Muscle of back (tissue), 13 donors: ENCODE data around the gene GPR108. TPM values are rescaled to one million over a fixed set of nuclear protein-coding genes. Genes with fewer than 3 reads are reported as not detected.
"Not testable (repeated sequence)": the region's sequence is repeated elsewhere in the genome, so short reads cannot be mapped to it uniquely, and the experiment has no call there.

Experiments
- DNase-seq, 3 donors: peaks; one replicate each; pipeline versions ENCODE4 v3.0.0 to v3.0.0-alpha.2; 2013
- long read RNA-seq, 9 donors: transcript quantifications; one replicate each; lab custom pipeline, GENCODE V29; 2026
- polyA plus RNA-seq, 10 donors: library from polyadenylated mRNA; unstranded; fragments of 120-200 nt; gene quantifications; one replicate each; pipeline ENCODE4 v1.2.1, GENCODE V29; 2013; ENCODE audit not compliant: insufficient read length in 10 of 10

GPR108 gene
- polyA plus RNA-seq: 10 to 100 TPM; 20.9 to 37.4 (median 27.2) TPM
- long read RNA-seq, donor 1, partial matches to known transcripts: 0 of 5 reads
- long read RNA-seq, donor 1, other reads (novel, unspliced or antisense): 0 of 5 reads
- long read RNA-seq, donor 2, partial matches to known transcripts: 0 of 6 reads
- long read RNA-seq, donor 2, other reads (novel, unspliced or antisense): 0 of 6 reads
- long read RNA-seq, donor 3: 0 reads
- long read RNA-seq, donor 4, partial matches to known transcripts: 0 of 6 reads
- long read RNA-seq, donor 4, other reads (novel, unspliced or antisense): 0 of 6 reads
- long read RNA-seq, donor 5: 0 reads
- long read RNA-seq, donor 6, partial matches to known transcripts: 0 of 8 reads
- long read RNA-seq, donor 6, other reads (novel, unspliced or antisense): 0 of 8 reads
- long read RNA-seq, donor 7, partial matches to known transcripts: 0 of 3 reads
- long read RNA-seq, donor 7, other reads (novel, unspliced or antisense): 0 of 3 reads
- long read RNA-seq, donor 8, partial matches to known transcripts: 0 of 4 reads
- long read RNA-seq, donor 8, other reads (novel, unspliced or antisense): 0 of 4 reads
- long read RNA-seq, donor 9: 0 reads

GRCh38 chr19:6737284-6737872, at the start of gene GPR108:
GPR108 (minus strand) TSS chr19:6737580; CDS start chr19:6737576, 4 bp downstream.
- DNase-seq: peak; percentile 100

GRCh38 chr19:6779206-6779605, 41.8 kb upstream of the GPR108 start:
- DNase-seq: no peak

- no peak for DNase-seq
Measured at GRCh38 chr19:6778386-6778785, 41.0 kb upstream of the GPR108 start.

GRCh38 chr19:6777434-6777833, 40.1 kb upstream of the GPR108 start:
- DNase-seq: no peak

GRCh38 chr19:6776999-6777398, 39.6 kb upstream of the GPR108 start:
- no peak for DNase-seq

GRCh38 chr19:6776045-6776444, 38.7 kb upstream of the GPR108 start:
- not testable (repeated sequence) for DNase-seq

- DNase-seq: no peak
Measured at GRCh38 chr19:6774821-6775707, 37.7 kb upstream of the GPR108 start.

- DNase-seq: no peak
Measured at GRCh38 chr19:6773323-6773931, 36.0 kb upstream of the GPR108 start.

GRCh38 chr19:6772866-6773322, 35.5 kb upstream of the GPR108 start:
- no peak for DNase-seq

- DNase-seq: peak in 1 of 3 donors; percentile 45
Measured at GRCh38 chr19:6772028-6772865, 34.9 kb upstream of the GPR108 start, which contains the start of gene VAV1. VAV1 (plus strand) TSS chr19:6772708; CDS start chr19:6772808, 100 bp downstream.

GRCh38 chr19:6771648-6772027, 34.3 kb upstream of the GPR108 start:
- DNase-seq: not testable (repeated sequence)

GRCh38 chr19:6769006-6769619, 31.7 kb upstream of the GPR108 start:
- no peak for DNase-seq

- DNase-seq: no peak
Measured at GRCh38 chr19:6768236-6768785, 30.9 kb upstream of the GPR108 start.

- no peak for DNase-seq
Measured at GRCh38 chr19:6767357-6768235, 30.2 kb upstream of the GPR108 start, which contains the start of gene SH2D3A. SH2D3A (minus strand) TSS chr19:6767435; CDS start chr19:6763748, 3,687 bp downstream.

- no peak for DNase-seq
Measured at GRCh38 chr19:6767081-6767356, 29.6 kb upstream of the GPR108 start.

GRCh38 chr19:6766357-6767080, 29.1 kb upstream of the GPR108 start:
- no peak for DNase-seq

GRCh38 chr19:6765738-6766356, 28.5 kb upstream of the GPR108 start:
- DNase-seq: no peak
